NCI-H187 (cell line): Measurements from ENCODE around the gene MOB3B.
"Not testable (repeated sequence)": the region's sequence is repeated elsewhere in the genome, so short reads cannot be mapped to it uniquely, and the experiment has no call there.

Source experiments
- DNase-seq, 2 experiments: peaks; one replicate each; lab custom pipeline; 2025; lab: John Stamatoyannopoulos, UW

MOB3B gene

DNA sequence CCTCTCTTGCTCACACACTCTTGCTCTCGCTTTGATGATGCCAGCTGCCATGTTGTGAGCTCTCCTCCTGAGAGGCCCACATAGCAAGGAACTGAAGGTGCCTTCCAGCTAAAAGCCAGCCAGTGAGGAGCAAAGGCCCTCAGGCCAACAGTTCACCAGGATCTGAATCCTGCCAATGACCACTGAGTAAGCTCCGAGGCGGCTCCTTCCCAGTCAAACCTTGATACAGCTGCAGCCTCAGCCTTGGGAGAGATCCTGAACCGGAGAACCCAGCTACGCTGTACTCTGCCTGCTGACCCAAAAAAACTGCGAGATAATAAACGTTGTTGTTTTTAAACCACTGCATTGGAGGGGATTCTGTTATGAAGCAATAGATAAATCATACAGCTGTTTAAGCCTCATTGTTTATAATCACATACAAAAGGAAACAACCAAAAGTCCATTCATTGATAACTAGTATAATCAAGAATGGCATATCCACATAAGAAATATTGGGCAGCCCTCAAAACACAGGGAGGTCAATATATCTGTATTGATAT, 54.5 kb downstream of the MOB3B start:
- no peak for DNase-seq

DNA sequence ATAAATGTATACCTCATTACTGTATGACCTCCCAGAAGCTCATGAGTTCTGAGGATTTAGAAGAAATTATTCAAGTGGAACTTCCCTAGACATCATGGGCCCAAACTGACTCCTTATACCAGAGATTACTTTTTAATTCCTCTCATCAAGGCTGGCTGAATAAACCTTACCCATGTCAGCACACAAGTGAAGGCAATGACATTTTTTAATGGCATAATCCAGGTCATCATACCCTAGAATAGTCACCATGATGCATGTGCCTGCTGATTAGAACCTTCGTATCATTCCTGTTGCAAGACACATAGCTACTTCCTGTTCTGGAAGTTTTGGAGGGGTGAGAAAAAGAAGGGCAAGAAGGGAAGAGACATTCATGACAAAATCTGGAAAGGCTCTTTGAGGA, 55.3 kb downstream of the MOB3B start:
- DNase-seq = no peak

DNA sequence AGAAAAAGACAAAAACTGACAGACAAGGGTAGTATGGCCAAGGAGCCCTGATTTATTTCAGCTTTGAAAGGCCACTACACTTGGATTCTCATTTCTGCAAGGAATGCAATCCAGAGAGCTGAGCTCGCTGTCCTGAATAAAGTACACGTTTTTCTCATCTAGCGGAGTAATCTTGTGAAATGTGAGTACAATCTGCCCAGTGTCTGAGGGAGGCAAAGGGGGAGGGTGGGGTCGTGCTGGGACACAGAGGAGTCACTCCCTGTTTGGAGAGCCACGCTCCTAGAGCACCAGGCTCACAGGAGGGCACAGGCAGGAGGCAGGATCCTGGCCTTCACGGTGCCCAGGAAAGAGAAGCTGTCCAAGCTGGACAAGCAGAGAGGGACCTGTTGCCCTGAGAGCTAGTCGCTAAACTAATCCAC, 56.5 kb downstream of the MOB3B start:
- no peak for DNase-seq

DNA sequence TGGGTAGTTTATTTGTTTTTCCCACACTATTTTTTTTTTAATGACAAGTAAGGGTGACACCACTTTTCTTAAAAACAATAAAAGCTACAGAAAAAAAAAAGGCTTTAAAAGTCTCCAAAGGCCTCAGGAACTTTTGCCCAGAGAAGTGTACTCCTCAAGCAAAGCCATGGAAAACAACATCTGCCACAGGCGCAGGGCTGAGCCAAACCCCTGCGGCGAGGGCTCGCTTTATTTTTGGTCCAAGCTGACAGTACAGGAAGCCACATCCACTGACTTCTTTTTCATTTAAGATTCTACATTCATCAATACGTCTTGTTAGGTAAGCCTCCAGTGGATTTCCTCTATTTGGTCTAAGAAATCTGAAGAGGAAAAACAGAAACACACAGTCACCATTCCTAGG, 57.4 kb downstream of the MOB3B start:
- DNase-seq = no peak

DNA sequence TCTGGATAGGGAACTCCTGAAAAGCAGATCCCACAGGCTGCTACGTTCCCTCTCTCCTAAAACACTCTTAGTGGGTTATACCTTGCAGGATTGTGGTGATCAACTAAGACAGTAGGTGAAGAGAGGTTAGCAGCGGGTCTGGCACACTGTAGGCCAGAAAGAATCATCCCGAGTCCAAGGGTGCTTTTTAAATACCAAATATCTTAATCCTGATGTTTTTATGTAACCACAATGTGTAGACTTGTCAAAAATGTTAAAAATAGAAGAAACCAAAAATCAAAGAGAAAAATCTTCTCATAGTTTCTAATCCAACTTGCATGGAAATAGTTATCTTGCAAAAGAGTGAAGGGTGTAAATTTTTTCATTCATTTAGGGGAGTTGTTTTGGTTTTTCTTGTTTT, 57.8 kb downstream of the MOB3B start:
- no peak for DNase-seq

GRCh38 chr9:27471366-27471765, 58.2 kb downstream of the MOB3B start:
- no peak for DNase-seq

DNA sequence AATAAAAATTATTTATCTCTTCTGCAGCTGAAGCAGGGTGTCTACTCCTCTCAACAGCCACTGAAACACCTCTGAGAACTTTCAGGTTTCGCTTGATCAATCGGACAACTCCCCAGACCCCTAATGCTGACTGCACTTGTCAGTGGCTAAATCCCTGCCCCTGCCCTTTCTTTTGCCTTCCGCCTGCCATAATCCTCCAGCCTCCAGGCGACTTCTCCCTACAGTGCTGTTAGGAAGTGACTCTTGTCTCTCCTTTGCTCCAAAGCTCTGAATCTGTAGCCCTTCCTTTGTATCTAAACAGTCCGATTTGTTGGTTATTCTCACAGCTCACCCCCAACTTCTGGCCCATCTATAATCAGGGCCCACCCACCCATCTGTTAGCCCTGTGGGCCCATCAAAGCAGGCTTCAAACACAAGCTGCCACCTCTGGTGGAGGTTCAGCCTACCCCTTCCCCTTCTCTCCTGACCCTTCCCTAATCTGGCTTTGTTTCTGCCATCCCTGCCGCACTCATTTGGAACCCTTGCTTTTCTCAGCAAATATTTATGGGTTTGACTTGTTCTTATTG, 59.2 kb downstream of the MOB3B start:
- no peak for DNase-seq

DNA sequence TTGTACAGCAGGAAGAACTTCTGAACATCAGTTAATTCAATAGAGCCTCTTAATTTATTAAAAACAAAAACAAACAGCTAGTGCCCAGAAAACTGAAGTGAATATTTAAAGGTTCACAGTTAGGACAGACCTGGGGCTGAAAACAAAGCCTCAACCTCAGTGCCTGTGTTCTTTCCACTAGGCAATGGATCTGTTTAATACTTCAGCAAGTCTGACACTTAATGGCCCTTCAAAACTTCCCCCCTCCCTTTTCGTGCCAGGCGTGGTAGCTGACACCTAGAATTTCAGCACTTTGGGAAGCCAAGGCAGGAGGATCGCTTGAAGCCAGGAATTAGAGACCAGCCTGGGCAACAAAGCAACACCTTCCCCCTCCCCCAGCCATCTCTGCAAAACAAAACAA, 60.1 kb downstream of the MOB3B start:
- DNase-seq = no peak

DNA sequence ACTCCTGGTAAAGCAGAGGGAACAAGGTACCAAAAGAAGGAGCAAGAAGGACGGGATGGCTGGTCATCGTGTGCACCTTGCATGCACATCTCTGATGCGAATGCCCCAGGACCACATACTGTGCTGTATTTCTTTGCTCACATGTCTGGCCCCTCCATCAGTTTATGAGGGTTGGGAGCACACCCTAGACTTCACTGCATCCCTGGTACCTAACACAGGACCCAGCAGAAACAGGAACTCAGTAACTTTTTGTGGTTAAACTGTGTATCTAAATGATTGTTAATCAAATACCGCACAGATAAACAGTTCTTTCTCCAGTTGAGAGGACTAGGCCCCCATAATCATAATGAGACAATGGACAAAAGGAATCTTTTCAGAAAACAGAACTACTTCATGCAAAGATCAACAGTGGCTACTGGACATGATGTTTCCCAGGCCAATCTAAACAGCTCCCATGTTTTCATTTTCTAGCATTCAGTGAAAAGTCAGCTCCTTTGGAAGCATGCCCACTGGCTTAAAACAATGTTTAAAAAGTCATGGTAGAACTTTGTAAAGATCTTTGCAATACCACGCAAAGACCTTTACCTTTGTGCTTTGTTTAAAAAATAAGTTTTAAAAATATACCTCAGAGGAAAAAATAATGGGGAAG, 61.0 kb downstream of the MOB3B start:
- no peak for DNase-seq

DNA sequence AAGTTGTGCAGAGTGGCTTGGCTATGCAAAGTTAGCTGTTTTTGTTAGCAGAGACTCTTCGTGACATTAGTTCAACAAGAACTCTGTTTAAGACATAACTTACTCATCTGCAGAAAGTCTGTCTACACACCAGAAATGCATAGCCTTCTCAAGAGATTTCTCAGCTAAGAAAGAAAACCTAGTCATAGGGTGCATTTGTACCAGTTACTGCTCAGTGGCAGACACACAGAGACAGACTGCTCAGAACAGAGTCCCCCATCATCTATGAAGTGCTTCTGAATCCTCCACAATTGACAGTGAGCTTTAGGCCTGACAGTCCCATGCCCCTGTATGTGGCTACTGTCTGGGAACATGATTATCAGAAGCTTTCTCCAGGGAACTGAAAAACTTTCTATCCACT, 61.6 kb downstream of the MOB3B start:
- DNase-seq = no peak

DNA sequence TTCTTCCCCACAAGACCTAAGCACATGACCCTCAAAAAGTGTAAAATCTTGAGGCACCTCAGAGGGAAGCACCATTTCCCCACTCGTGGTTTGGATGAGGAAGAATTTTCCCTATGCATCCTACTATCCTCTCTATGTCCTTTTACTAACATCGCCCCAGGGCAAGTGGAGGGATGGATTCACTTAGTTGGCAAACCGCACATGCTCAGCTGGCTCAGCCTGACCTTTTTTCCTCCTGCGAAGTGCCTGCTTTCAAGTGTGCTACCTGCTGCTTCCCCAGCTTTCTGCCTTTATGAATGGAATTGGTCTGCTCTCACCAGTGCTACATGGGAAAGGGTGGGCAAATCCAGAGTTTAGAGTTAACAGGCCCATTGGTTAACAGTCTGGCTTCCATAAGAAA, 62.1 kb downstream of the MOB3B start:
- DNase-seq = no peak

DNA sequence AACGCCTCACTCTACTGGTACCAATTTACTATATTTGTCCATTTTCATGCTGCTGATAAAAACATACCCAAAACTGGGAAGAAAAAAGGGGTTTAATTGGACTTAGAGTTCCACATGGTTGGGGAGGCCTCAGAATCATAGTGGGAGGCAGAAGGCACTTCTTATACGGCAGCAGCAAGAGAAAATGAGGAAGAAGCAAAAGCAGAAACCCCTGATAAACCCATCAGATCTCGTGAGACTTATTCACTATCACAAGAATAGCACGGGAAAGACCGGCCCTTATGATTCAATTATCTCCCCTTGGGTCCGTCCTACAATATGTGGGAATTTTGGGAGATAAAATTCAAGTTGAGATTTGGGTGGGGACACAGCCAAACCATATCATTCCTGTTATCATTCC, 63.1 kb downstream of the MOB3B start:
- not testable (repeated sequence) for DNase-seq

GRCh38 chr9:27464950-27465349, 64.7 kb downstream of the MOB3B start:
- DNase-seq = not testable (repeated sequence)

- DNase-seq = no peak
Measured at GRCh38 chr9:27462846-27463245, 66.8 kb downstream of the MOB3B start.

DNA sequence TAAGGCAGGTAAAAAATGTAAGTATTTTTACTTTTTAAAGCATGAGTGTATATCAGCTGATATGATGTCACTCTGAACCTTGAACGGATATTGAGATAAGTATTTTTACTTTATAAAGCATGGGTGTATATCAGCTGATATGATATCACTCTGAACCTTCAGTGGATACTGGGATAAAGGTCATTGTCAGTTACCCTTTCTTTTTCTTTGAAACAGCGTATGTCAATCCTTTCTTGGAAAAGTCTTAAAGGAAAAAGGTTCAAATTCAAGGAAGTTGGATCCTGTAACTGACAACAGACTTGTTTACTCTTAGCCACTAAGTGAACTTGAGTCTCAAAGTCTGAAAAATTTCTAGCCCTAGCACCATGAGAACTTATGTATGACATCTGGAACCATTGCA, 67.2 kb downstream of the MOB3B start:
- no peak for DNase-seq

GRCh38 chr9:27460226-27461023, 69.2 kb downstream of the MOB3B start:
- no peak for DNase-seq

- DNase-seq = no peak
Measured at GRCh38 chr9:27457445-27457844, 72.2 kb downstream of the MOB3B start.

DNA sequence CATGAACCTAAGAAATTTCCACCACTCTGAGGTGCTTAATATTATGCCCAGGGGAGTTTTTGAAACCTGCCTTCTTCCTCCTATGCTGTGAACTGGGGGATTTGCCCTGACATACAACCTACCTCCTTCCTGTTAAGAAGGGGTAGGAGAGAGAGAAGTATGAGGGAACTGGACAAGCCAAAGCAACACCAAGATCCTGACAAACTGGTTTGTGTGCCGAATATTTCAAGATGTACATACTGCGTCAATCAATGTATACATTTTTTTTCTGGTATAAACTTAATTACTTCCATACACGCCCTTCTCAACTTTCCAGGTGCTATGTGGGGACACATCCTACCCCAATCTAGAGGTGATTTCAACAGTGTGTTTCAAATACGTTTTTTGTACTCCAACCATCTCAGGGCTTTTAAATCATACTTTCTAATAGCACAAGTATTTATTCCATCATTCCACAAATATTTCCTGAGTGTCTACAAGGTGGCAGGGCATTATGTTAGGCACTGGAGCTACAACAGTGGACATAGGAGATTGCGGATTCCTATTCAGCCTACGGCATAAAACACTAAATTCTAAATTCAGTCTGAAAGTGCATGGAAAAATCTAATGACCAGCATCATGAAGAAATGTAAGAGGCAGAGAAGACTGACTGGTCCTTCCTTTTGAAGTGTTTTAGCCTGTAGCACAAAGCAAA, 75.6 kb downstream of the MOB3B start:
- DNase-seq = no peak

- DNase-seq = no peak
Measured at GRCh38 chr9:27451207-27451797, 78.3 kb downstream of the MOB3B start.

DNA sequence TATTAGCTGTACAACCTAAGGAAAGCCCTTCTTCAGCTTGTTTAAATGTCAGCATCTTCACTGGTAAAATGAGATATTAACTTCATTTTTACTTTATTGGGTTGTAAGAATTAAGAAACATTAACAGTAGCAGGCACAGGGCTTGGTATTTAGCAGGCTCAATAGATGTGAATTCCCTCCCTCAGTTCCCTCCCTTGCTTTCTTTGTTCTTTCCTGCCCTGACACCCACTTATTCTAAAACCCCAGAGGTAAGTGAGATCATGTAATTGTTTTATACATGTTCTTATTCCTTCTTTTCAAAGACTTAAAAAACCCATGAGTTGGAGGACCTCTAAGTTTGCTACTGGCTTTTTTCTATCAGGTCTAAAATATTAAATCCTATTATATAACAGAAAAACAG, 78.9 kb downstream of the MOB3B start:
- no peak for DNase-seq

- DNase-seq = not testable (repeated sequence)
Measured at GRCh38 chr9:27448356-27448755, 81.3 kb downstream of the MOB3B start.

DNA sequence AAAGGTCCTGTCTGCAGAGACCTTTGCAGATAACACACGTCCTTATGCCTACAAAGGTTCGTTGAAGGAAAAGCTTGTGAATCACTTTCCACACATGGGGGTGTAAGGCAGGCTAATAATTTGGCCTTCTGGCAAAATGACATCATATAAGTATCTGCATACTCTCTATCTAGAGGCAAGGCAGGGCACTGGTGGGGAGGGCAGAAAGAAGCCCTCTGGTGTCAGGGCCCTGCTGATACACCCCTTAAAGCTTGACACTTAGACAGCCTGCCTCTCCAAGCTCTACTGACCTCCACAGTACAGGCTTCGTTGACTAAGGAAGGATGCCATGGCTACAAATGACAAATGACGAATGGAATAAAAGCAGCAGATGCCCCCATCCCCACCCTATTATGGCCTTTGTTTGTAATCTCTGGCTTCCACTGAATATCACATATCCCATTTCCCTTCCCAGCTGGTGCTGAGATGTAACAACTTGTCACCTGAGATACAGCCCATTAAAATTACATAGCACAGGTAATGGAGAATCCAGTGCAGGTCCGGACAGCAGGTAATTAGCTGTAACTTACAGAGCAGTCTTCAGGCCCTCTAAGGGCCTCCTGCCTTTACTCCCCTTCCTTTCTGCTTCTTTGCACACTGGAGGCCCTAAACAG, 82.5 kb downstream of the MOB3B start:
- peak; percentile 17 to 66 for DNase-seq
